DMS114 treated with DMSO at 0.1 percent for 48 hours (cell line): Measurements from ENCODE around the gene RTN3.

Source experiments
- DNase-seq: peaks from one replicate; lab custom pipeline; 2025; ENCODE audit not compliant: unreplicated experiment; lab: John Stamatoyannopoulos, UW

The RTN3 gene

GRCh38 chr11:63736864-63737263 is 55.6 kb downstream of the RTN3 start:
- no peak for DNase-seq

GRCh38 chr11:63737718-63738117 is 56.4 kb downstream of the RTN3 start:
- DNase-seq: no peak

- DNase-seq: peak; percentile 70
Observed at GRCh38 chr11:63738720-63739360, 57.5 kb downstream of the RTN3 start.

GRCh38 chr11:63745304-63746170 is 64.2 kb downstream of the RTN3 start:
- no peak for DNase-seq

GRCh38 chr11:63747011-63747410 is 65.7 kb downstream of the RTN3 start:
- no peak for DNase-seq

GRCh38 chr11:63749624-63750023 is 68.3 kb downstream of the RTN3 start:
- DNase-seq: no peak

GRCh38 chr11:63756919-63757761 is 75.8 kb downstream of the RTN3 start:
- no peak for DNase-seq

- no peak for DNase-seq
Observed at GRCh38 chr11:63760487-63761079, 79.3 kb downstream of the RTN3 start.

GRCh38 chr11:63761188-63761587 is 79.9 kb downstream of the RTN3 start:
- DNase-seq: no peak

- no peak for DNase-seq
Observed at GRCh38 chr11:63761931-63762653, 80.8 kb downstream of the RTN3 start.

- no peak for DNase-seq
Observed at GRCh38 chr11:63762654-63763495, 81.6 kb downstream of the RTN3 start.

- DNase-seq: no peak
Observed at GRCh38 chr11:63763496-63764339, 82.4 kb downstream of the RTN3 start.

- no peak for DNase-seq
Observed at GRCh38 chr11:63764340-63764678, 83.0 kb downstream of the RTN3 start.

- no peak for DNase-seq
Observed at GRCh38 chr11:63764679-63765647, 83.7 kb downstream of the RTN3 start.

- no peak for DNase-seq
Observed at GRCh38 chr11:63765688-63766241, 84.5 kb downstream of the RTN3 start.

GRCh38 chr11:63766531-63767235 is 85.4 kb downstream of the RTN3 start:
- no peak for DNase-seq

- no peak for DNase-seq
Observed at GRCh38 chr11:63767267-63767564, 85.9 kb downstream of the RTN3 start.
